B cell (primary cell): ENCODE measurements around the gene UNC5C.

Source experiments
- EZH2 ChIP-seq: IDR thresholded peaks from 2 replicates; pipeline ENCODE4 v1.6.1; 2012; ENCODE audit warnings: borderline replicate concordance, low read depth, mild to moderate bottlenecking, moderate library complexity, low read length; ENCODE audit not compliant: insufficient read depth, poor library complexity, severe bottlenecking
- TF ChIP-seq, protein P1 (sequence below): fragments of 200-600 bp; IDR thresholded peaks from one replicate; pipeline ENCODE4 v1.8.0; 2022; ENCODE audit warnings: antibody characterized with exemption, mild to moderate bottlenecking

DNA sequence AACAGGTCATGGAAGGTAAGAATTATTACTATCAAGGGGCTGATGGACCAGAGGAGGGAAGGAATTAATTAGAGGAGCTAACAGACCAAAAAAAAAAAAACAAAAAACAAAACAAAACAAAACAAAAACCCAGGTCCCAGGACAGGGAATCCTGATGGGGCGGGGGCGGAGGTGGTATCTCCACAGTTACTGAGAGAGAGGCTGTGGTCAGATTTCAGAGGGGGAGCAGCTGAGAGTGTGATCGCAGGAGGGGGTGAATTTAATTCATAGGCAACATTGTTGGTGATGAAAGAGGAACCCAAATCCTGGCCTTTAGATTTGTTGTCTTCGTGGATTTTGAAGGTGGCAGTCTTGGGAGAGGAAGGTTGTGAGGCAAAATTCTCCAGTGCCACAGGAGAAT is 389.4 kb downstream of the UNC5C start:
- no peak for TF ChIP-seq EZH2
- TF ChIP-seq, protein P1, sequence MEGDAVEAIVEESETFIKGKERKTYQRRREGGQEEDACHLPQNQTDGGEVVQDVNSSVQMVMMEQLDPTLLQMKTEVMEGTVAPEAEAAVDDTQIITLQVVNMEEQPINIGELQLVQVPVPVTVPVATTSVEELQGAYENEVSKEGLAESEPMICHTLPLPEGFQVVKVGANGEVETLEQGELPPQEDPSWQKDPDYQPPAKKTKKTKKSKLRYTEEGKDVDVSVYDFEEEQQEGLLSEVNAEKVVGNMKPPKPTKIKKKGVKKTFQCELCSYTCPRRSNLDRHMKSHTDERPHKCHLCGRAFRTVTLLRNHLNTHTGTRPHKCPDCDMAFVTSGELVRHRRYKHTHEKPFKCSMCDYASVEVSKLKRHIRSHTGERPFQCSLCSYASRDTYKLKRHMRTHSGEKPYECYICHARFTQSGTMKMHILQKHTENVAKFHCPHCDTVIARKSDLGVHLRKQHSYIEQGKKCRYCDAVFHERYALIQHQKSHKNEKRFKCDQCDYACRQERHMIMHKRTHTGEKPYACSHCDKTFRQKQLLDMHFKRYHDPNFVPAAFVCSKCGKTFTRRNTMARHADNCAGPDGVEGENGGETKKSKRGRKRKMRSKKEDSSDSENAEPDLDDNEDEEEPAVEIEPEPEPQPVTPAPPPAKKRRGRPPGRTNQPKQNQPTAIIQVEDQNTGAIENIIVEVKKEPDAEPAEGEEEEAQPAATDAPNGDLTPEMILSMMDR = no peak
